HCT116 (cell line): ENCODE results near the gene HOMER3. TPM values are rescaled to one million over a fixed set of nuclear protein-coding genes. Genes with fewer than 3 reads are reported as not detected.

Experiments
- ATAC-seq: fragments of 200-7000 bp; cut with Tn5 transposase; 2 replicates; pipeline ENCODE4 v1.9.1; 2020; ENCODE audit warnings: mild to moderate bottlenecking, moderate library complexity
- BruUV-seq: library from RNA; stranded (reverse); fragments of 400-500 nt; replicated peaks from 2 replicates; lab custom pipeline; 2021; lab: Mats Ljungman, UMichigan
- CTCF ChIA-PET: fragments of 300-600 bp; sonication (Branson Sonifier 250); formaldehyde crosslinking; loops from one replicate; lab custom pipeline; 2021; ENCODE audit warnings: antibody characterized with exemption; lab: Charles Lee
- POLR2A ChIA-PET: fragments of 300-600, 350-600 bp; sonication (Branson Sonifier 250); formaldehyde crosslinking; loops from one replicate; lab custom pipeline; 2021; ENCODE audit warnings: antibody characterized with exemption; lab: Charles Lee
- RAD21 ChIA-PET, 2 experiments: fragments of 300-600 bp; sonication (Branson Sonifier 250); formaldehyde crosslinking; loops; one replicate each; lab custom pipeline; 2023; ENCODE audit warnings: low total read pairs in 2 of 2; ENCODE audit not compliant: uncharacterized antibody in 2 of 2, unreplicated experiment in 2 of 2, low non-redundant PET in 1 of 2; lab: Charles Lee
- DNase-seq: peaks from one replicate; pipeline ENCODE4 v3.0.0-alpha.2; 2010; ENCODE audit warnings: low read depth, low spot score
- H2AFZ ChIP-seq: fragments of 200-600 bp; shearing (Covaris generic), sonication (generic); 2 replicates; pipeline ENCODE4 v1.6.1; 2017; ENCODE audit warnings: low read depth, mixed run types, mixed read lengths, antibody characterized with exemption, low read length; ENCODE audit not compliant: poor library complexity, severe bottlenecking
- H3K27ac ChIP-seq: 2 replicates; pipeline ENCODE4 v1.5.1; 2012; ENCODE audit warnings: low read depth, low read length
- H3K27me3 ChIP-seq: fragments of 200-600 bp; sonication (generic); 2 replicates; pipeline ENCODE4 v1.6.1; 2016; ENCODE audit warnings: mixed run types, low read length, mixed read lengths; ENCODE audit not compliant: insufficient read depth
- H3K36me3 ChIP-seq, 2 experiments: fragments of 200-500 bp in 1 of 2; fragments of 200-600 bp in 1 of 2; sonication (Bioruptor generic) in 1 of 2; sonication (generic) in 1 of 2; 2 replicates each; pipeline versions ENCODE4 v1.5.1 to v1.6.1; 2014 to 2016; ENCODE audit warnings: low read length in 2 of 2, inconsistent platforms in 1 of 2, mixed read lengths in 1 of 2, mixed run types in 1 of 2; ENCODE audit not compliant: insufficient read depth in 2 of 2, control insufficient read depth in 1 of 2
- H3K4me1 ChIP-seq, 2 experiments: fragments of 200-600 bp in 1 of 2; sonication (generic) in 1 of 2; 2 replicates each; pipeline versions ENCODE4 v1.5.1 to v1.6.1; 2012 to 2017; ENCODE audit warnings: low read length in 2 of 2, inconsistent platforms in 1 of 2, mild to moderate bottlenecking in 1 of 2, mixed read lengths in 1 of 2, mixed run types in 1 of 2, moderate library complexity in 1 of 2; ENCODE audit not compliant: insufficient read depth in 2 of 2, control insufficient read depth in 1 of 2
- H3K4me2 ChIP-seq: fragments of 200-600 bp; sonication (generic); 2 replicates; pipeline ENCODE4 v1.6.1; 2017; ENCODE audit warnings: mixed run types, low read length, mixed read lengths
- H3K4me3 ChIP-seq, 2 experiments: fragments of 200-600 bp in 1 of 2; sonication (generic) in 1 of 2; replicated peaks in 1 of 2; 2 replicates each; pipeline ENCODE4 v1.5.1; 2011 to 2016; ENCODE audit warnings: low read length in 2 of 2, control low read depth in 1 of 2, low read depth in 1 of 2, mild to moderate bottlenecking in 1 of 2, mixed read lengths in 1 of 2, mixed run types in 1 of 2
- H3K79me2 ChIP-seq: fragments of 200-600 bp; sonication (generic); 2 replicates; pipeline ENCODE4 v1.6.1; 2017; ENCODE audit warnings: mild to moderate bottlenecking, mixed run types, low read length, moderate library complexity, mixed read lengths; ENCODE audit not compliant: insufficient read depth
- H3K9ac ChIP-seq: fragments of 200-600 bp; sonication (generic); 2 replicates; pipeline ENCODE4 v1.6.1; 2016; ENCODE audit warnings: low read length, mixed read lengths
- H3K9me2 ChIP-seq: fragments of 200-600 bp; sonication (generic), shearing (Covaris generic); 2 replicates; pipeline ENCODE4 v1.6.1; 2017; ENCODE audit warnings: mixed run types, mild to moderate bottlenecking, moderate library complexity; ENCODE audit not compliant: insufficient read depth
- H3K9me3 ChIP-seq, 2 experiments: fragments of 200-500 bp in 1 of 2; fragments of 200-600 bp in 1 of 2; sonication (Bioruptor generic) in 1 of 2; sonication (generic) in 1 of 2; 2 replicates each; pipeline ENCODE4 v1.6.1; 2014 to 2017; ENCODE audit warnings: low read length in 2 of 2, mixed read lengths in 2 of 2, inconsistent platforms in 1 of 2, low read depth in 1 of 2, mild to moderate bottlenecking in 1 of 2, mixed run types in 1 of 2, moderate library complexity in 1 of 2; ENCODE audit not compliant: control insufficient read depth in 1 of 2, insufficient read depth in 1 of 2
- H4K20me1 ChIP-seq: fragments of 200-600 bp; sonication (generic), shearing (Covaris generic); 2 replicates; pipeline ENCODE4 v1.6.1; 2017; ENCODE audit warnings: mixed run types, mild to moderate bottlenecking, moderate library complexity; ENCODE audit not compliant: insufficient read depth
- EGR1 ChIP-seq: IDR thresholded peaks from 2 replicates; pipeline ENCODE4 v1.6.1; 2012; ENCODE audit warnings: low read depth
- FOSL1 ChIP-seq: IDR thresholded peaks from 2 replicates; pipeline ENCODE4 v1.6.1; 2012; ENCODE audit warnings: low read depth
- JUND ChIP-seq: IDR thresholded peaks from 2 replicates; pipeline ENCODE4 v1.6.1; 2012
- MAX ChIP-seq: IDR thresholded peaks from 2 replicates; pipeline ENCODE4 v1.6.1; 2012
- POLR2A ChIP-seq: IDR thresholded peaks from 2 replicates; pipeline ENCODE4 v1.7.0; 2011; ENCODE audit warnings: borderline replicate concordance; ENCODE audit not compliant: insufficient read depth, insufficient read length; ENCODE audit errors: extremely low read depth
- RAD21 ChIP-seq: IDR thresholded peaks from 2 replicates; pipeline ENCODE4 v1.6.1; 2012; ENCODE audit warnings: low read depth, mild to moderate bottlenecking
- REST ChIP-seq: IDR thresholded peaks from 2 replicates; pipeline ENCODE4 v1.6.1; 2012; ENCODE audit warnings: low read depth
- SP1 ChIP-seq: IDR thresholded peaks from 2 replicates; pipeline ENCODE4 v1.6.1; 2012; ENCODE audit warnings: low read depth
- TCF7L2 ChIP-seq: IDR thresholded peaks from 2 replicates; pipeline ENCODE4 v1.7.0; 2011; ENCODE audit warnings: borderline replicate concordance, inconsistent platforms; ENCODE audit not compliant: insufficient read depth, insufficient read length; ENCODE audit errors: extremely low read depth
- YY1 ChIP-seq: IDR thresholded peaks from 2 replicates; pipeline ENCODE4 v1.6.1; 2011; ENCODE audit warnings: low read length, low read depth, moderate library complexity, mild to moderate bottlenecking; ENCODE audit not compliant: insufficient replicate concordance; ENCODE audit errors: extremely low read depth
- ZBTB33 ChIP-seq: IDR thresholded peaks from 2 replicates; pipeline ENCODE4 v1.6.1; 2011; ENCODE audit warnings: mild to moderate bottlenecking, low read length, moderate library complexity; ENCODE audit not compliant: insufficient replicate concordance; ENCODE audit errors: extremely low read depth
- ZFX ChIP-seq: fragments of 450-650 bp; IDR thresholded peaks from 2 replicates; pipeline ENCODE4 v1.6.1; 2017
- intact Hi-C: fragments of 100-400 bp; cut with micrococcal nuclease; formaldehyde crosslinking; loops from 2 replicates; pipeline ENCODE4 v1.10.0; 2022
- total RNA-seq: library from RNA; stranded (reverse); gene quantifications from one replicate; pipeline ENCODE4 v1.2.1, GENCODE V29; 2021; ENCODE audit not compliant: unreplicated experiment

The HOMER3 gene
- total RNA-seq, 1 experiment from 2014 or later, result 45.2 TPM

GRCh38 chr19:18942692-18943091 lies 1.7 kb upstream of the HOMER3 start:
- no peak overlapping the region for H3K4me2 ChIP-seq
- no peak overlapping the region for H3K27ac ChIP-seq
- no TSS peak for BruUV-seq
- H3K9me3 ChIP-seq, result no peaks in the 10 kb centered on the region
- peaks cover 0 to 5% of the 10 kb centered on the region in 2 experiments; a peak in 1 of 4 replicates for H3K36me3 ChIP-seq
- peaks cover 10 to 35% of the 10 kb centered on the region in 2 experiments for H3K4me1 ChIP-seq
- CTCF ChIA-PET, result no interaction called here
- POLR2A ChIA-PET, result no interaction called here
- H3K4me3 ChIP-seq, result no peak overlapping the region
- no peak overlapping the region for H3K9ac ChIP-seq
- TF ChIP-seq ZFX, result no peak
- no peak for TF ChIP-seq REST
- no peak for TF ChIP-seq JUND
- no peak for TF ChIP-seq YY1
- no peak for TF ChIP-seq RAD21
- TF ChIP-seq POLR2A, result no peak
- TF ChIP-seq ZBTB33, result no peak
- TF ChIP-seq FOSL1, result no peak
- TF ChIP-seq SP1, result no peak
- TF ChIP-seq EGR1, result no peak
- TF ChIP-seq MAX, result no peak
- TF ChIP-seq TCF7L2, result no peak
- no peaks in the 10 kb centered on the region for H3K9me2 ChIP-seq
- intact Hi-C loops, result no loop called here
- DNase-seq, result no peak
- ATAC-seq, result no peak
- peaks cover 9% of the 10 kb centered on the region; the same call in 1 of the 2 replicates for H3K79me2 ChIP-seq
- no peaks in the 10 kb centered on the region for H3K27me3 ChIP-seq
- H4K20me1 ChIP-seq, result no peaks in the 10 kb centered on the region
- RAD21 ChIA-PET, result no interaction called here
- no peak overlapping the region for H2AFZ ChIP-seq
